AG04449 (cell line): Measurements from ENCODE around the gene GPSM3.

Experiments
- CTCF ChIA-PET: fragments of 350-600 bp; formaldehyde crosslinking; extraction: SDS; loops from one replicate; lab custom pipeline; 2021; ENCODE audit warnings: antibody characterized with exemption; lab: Yijun Ruan, JAX
- POLR2A ChIA-PET: fragments of 400-600, 350-600 bp; formaldehyde crosslinking; extraction: SDS; loops from one replicate; lab custom pipeline; 2020; ENCODE audit warnings: antibody characterized with exemption, inconsistent platforms; lab: Yijun Ruan, JAX
- DNase-seq: peaks from one replicate; pipeline ENCODE4 v3.0.0-alpha.2; 2010; ENCODE audit warnings: low read depth, low spot score
- H3K4me3 ChIP-seq: 2 replicates; pipeline ENCODE4 v1.5.1; 2011; ENCODE audit warnings: low read depth, mild to moderate bottlenecking, control low read depth, low read length
- TF ChIP-seq, protein P1 (sequence below): IDR thresholded peaks from one replicate; pipeline ENCODE4 v1.5.1; 2011; ENCODE audit warnings: mild to moderate bottlenecking, moderate library complexity, low read length, control low read depth, inconsistent platforms; ENCODE audit not compliant: insufficient read depth; ENCODE audit errors: missing control alignments

The GPSM3 gene, protein sequence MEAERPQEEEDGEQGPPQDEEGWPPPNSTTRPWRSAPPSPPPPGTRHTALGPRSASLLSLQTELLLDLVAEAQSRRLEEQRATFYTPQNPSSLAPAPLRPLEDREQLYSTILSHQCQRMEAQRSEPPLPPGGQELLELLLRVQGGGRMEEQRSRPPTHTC

DNA sequence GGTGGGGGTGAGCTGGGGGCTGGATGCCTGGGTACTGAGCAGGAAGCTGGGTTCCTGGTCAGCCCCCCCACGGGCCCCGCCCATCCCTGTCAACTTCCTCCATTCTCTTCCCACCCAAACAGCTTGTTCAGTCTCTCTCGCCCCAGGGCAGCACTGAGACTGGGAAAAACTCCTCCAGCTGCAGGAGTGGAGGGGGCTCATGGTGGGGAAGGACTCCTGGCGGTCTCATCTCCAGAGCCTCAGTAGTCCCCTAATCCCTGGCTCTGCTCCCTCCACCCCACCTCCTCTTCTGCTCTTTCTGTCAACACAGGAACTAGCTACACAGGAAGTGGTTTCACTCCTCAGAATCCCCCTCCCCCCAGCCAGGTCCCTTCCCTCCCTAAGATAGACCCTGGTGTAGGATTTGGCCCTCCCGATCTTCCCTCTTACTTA is at the start of gene GPSM3:
Gene GPSM3 (minus strand): TSS at position 36 of the 432 bp plus-strand sequence. CDS start 130 bp downstream, outside the sequence.
- ChIA-PET POLR2A (interaction anchor here (1.3 kb wide), 1 partner anchor 10 kb away, joined by 3 read pairs; no protein-coding TSS in a partner anchor), CTCF (interaction anchor here (0.8 to 4.4 kb wide), 6 partner anchors 16 to 145 kb away, joined by 3 to 62 read pairs (median 3); partner anchors contain the start of gene AGPAT1)
- TF ChIP-seq, protein P1, sequence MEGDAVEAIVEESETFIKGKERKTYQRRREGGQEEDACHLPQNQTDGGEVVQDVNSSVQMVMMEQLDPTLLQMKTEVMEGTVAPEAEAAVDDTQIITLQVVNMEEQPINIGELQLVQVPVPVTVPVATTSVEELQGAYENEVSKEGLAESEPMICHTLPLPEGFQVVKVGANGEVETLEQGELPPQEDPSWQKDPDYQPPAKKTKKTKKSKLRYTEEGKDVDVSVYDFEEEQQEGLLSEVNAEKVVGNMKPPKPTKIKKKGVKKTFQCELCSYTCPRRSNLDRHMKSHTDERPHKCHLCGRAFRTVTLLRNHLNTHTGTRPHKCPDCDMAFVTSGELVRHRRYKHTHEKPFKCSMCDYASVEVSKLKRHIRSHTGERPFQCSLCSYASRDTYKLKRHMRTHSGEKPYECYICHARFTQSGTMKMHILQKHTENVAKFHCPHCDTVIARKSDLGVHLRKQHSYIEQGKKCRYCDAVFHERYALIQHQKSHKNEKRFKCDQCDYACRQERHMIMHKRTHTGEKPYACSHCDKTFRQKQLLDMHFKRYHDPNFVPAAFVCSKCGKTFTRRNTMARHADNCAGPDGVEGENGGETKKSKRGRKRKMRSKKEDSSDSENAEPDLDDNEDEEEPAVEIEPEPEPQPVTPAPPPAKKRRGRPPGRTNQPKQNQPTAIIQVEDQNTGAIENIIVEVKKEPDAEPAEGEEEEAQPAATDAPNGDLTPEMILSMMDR, result no peak
- peak within 1 kb of the TSS; percentile 16; the same call in 1 of the 2 replicates for H3K4me3 ChIP-seq
- DNase-seq, result no peak

DNA sequence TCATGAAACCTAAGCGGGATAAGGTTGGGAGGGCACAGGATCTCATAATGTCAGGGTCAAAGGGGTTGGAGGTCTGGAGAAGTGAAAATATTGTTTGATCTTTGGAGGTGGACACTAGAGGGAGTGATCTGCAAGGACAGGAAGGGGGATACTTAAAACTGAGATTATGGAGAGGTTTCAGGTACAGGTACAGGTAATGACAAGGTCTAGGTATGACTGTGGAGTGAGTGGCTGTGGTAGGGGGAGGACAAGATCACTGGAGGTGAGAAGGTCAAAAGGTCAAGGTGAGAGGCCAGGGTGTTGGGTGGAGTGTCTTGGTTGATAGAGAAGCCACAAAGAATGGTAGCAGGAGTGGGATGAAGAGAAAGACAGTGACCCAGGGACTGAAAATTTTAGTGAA is 48.2 kb upstream of the GPSM3 start:
- DNase-seq, result no peak
- no peak overlapping the region for H3K4me3 ChIP-seq
- CTCF ChIA-PET, result interaction anchor here (0.8 kb wide), 1 partner anchor 14 kb away, joined by 3 read pairs; no protein-coding TSS in a partner anchor
- POLR2A ChIA-PET, result no interaction called here
- TF ChIP-seq, protein P1, result no peak

DNA sequence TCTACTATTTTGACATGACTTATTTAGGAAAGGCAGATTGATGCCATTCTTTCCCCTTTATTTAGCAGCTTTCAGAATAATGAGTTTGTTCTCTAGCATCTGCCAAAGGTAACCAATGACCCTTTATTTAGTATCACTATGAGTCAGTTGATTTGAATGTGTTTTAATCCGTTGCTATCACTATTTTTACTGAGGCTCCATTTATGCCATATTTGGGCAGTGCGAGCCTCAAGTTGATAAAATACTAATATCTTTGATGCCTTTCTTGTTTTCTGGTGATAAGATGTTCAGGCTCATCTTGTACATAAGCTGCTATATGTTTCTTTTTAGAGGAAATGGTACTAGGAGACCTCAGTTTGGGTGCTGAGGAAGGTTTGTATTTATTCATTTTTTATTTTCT is 47.0 kb upstream of the GPSM3 start:
- TF ChIP-seq, protein P1, result no peak
- ChIA-PET POLR2A (no interaction called here), CTCF (no interaction called here)
- no peak overlapping the region for H3K4me3 ChIP-seq
- DNase-seq, result no peak

DNA sequence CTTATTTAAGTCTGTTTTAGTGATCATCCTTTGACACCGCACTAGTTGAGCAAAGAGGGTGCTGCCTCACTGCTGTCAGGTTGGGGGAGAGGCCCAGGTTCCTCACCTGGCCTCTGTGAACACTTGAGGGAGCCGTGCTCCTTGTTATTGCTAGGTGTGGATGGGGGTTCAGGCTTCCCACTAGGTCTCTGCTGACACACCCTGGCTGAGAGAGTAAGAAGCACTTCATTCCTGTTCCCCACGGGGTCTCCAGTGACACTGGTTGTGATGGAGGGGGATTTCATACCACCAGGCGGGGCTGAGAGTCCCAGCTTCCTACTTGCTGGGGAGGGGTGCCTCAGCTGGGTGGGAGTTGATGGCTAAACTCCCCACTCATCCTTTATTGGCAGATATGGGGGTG is 42.5 kb upstream of the GPSM3 start:
- ChIA-PET POLR2A (no interaction called here), CTCF (interaction anchor here (1.1 to 1.9 kb wide), 2 partner anchors 10 kb away, joined by 5 to 8 read pairs; no protein-coding TSS in a partner anchor)
- TF ChIP-seq, protein P1, result no peak
- H3K4me3 ChIP-seq, result no peak overlapping the region
- no peak for DNase-seq

DNA sequence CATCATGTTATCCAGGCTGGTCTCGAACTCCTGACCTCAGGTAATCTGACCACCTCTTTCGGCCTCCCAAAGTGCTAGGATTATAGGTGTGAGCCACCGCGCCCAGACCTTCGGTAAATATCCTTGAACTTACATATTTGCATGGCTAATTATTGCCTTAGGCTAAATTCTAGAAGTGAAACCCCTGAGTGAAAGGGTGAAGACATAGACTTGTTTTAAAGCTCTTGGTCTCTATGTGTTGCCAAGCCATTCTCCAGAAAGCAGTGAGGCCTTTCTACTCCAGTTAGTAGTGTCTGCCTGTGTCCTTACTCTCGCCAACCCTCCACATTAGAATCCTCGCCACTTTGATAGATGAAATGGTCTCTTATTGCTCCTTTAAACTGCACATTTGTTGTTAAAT is 34.0 kb upstream of the GPSM3 start:
- no peak overlapping the region for H3K4me3 ChIP-seq
- no peak for DNase-seq
- CTCF ChIA-PET, result interaction anchor here (1.0 kb wide), 1 partner anchor 108 kb away, joined by 3 read pairs; no protein-coding TSS in a partner anchor
- POLR2A ChIA-PET, result no interaction called here
- TF ChIP-seq, protein P1, result no peak

DNA sequence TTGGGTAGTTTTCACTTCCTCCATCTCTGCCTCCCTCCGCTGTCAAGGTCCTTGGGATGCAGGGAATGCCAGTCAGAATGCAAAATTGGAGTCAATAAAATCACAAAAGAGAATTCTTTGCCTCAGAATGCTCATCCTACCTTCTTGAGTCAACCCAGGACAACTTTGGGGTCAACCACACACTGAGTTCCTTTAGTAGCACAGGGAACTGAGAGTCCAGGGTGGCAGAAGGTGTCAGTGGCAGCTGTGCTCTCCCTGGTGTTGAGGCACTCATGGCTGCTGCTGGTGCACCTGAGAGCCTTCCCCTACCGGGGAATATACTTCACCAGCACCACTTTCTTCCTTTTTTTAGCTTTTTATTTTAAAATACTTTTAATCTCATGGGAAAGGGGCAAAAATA is 32.3 kb upstream of the GPSM3 start:
- no peak overlapping the region for H3K4me3 ChIP-seq
- POLR2A ChIA-PET, result no interaction called here
- DNase-seq, result no peak
- CTCF ChIA-PET, result no interaction called here
- TF ChIP-seq, protein P1, result no peak
